HFFc6 (cell line): ENCODE measurements around the gene CROCC. TPM values are rescaled to one million over a fixed set of nuclear protein-coding genes. Genes with fewer than 3 reads are reported as not detected.

ENCODE experiments used
- DNase-seq: peaks from one replicate; pipeline ENCODE4 v3.0.0-alpha.2; 2018
- H3K27ac Mint-ChIP-seq: 2 replicates; pipeline ENCODE4 v1.8.0; 2020; ENCODE audit warnings: mild to moderate bottlenecking, mixed read lengths
- H3K27me3 Mint-ChIP-seq: 2 replicates; pipeline ENCODE4 v1.8.0; 2021; ENCODE audit warnings: mild to moderate bottlenecking, moderate library complexity, mixed read lengths; ENCODE audit not compliant: insufficient read depth
- H3K36me3 Mint-ChIP-seq: 2 replicates; pipeline ENCODE4 v1.8.0; 2021; ENCODE audit warnings: low read depth, mixed read lengths
- H3K4me1 Mint-ChIP-seq: 2 replicates; pipeline ENCODE4 v1.8.0; 2020; ENCODE audit warnings: low read depth, mixed read lengths
- H3K4me3 Mint-ChIP-seq: 2 replicates; pipeline ENCODE4 v1.8.0; 2020; ENCODE audit warnings: mild to moderate bottlenecking, moderate library complexity, mixed read lengths
- H3K9me3 Mint-ChIP-seq: 2 replicates; pipeline ENCODE4 v1.8.0; 2020; ENCODE audit warnings: mild to moderate bottlenecking, mixed read lengths
- total RNA-seq, 6 experiments: library from RNA; stranded (reverse); fragmentation: NEBNext Ultra II Directional; extraction: Animal tissue kit (Norgen Biotek cat#: 25700); gene quantifications; 2 replicates in 1 of 6; 3 replicates in 5 of 6; pipeline ENCODE4 v1.2.3, GENCODE V29; 2021
- TF ChIP-seq, protein P1 (sequence below): fragments of 200-600 bp; sonication (generic); IDR thresholded peaks from 2 replicates; pipeline ENCODE4 v1.5.0; 2021; ENCODE audit warnings: antibody characterized with exemption, mild to moderate bottlenecking

Gene CROCC
- total RNA-seq, 6 experiments from 2014 or later = 10.3 to 14.6 (median 12.5) TPM

DNA sequence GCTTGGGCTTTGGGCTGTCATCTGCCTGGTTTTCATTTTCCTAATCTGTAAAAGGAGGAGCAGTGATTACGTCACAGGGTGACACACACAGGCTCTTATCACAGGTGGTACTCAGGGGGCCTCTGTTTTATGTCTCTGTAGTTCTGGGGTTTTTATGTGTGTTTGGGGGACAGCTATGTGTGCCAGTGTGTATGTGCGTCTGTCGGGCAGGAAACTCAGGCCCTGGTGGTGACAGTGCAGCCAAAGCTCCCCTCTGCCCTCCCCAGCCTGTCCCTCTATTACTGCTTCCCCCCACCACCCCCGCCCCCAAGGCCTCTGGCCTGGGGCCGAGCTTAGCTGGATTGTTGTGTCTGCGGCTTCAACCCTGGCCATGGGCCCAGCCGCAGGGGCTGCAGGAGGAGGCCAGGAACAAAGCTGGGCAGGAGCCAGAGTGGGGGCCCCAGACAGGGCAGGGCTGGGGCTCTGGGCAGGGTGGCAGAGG is 45.4 kb downstream of the CROCC start:
- Mint-ChIP-seq H3K27ac (no peak overlapping the region), H3K36me3 (no peaks in the 10 kb centered on the region; the same call in 1 of the 2 replicates), H3K27me3 (peaks cover 4% of the 10 kb centered on the region; the same call in 1 of the 2 replicates), H3K4me3 (no peak overlapping the region), H3K9me3 (no peaks in the 10 kb centered on the region), H3K4me1 (peaks cover 13% of the 10 kb centered on the region)
- DNase-seq = no peak
- TF ChIP-seq, protein P1, sequence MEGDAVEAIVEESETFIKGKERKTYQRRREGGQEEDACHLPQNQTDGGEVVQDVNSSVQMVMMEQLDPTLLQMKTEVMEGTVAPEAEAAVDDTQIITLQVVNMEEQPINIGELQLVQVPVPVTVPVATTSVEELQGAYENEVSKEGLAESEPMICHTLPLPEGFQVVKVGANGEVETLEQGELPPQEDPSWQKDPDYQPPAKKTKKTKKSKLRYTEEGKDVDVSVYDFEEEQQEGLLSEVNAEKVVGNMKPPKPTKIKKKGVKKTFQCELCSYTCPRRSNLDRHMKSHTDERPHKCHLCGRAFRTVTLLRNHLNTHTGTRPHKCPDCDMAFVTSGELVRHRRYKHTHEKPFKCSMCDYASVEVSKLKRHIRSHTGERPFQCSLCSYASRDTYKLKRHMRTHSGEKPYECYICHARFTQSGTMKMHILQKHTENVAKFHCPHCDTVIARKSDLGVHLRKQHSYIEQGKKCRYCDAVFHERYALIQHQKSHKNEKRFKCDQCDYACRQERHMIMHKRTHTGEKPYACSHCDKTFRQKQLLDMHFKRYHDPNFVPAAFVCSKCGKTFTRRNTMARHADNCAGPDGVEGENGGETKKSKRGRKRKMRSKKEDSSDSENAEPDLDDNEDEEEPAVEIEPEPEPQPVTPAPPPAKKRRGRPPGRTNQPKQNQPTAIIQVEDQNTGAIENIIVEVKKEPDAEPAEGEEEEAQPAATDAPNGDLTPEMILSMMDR = no peak

DNA sequence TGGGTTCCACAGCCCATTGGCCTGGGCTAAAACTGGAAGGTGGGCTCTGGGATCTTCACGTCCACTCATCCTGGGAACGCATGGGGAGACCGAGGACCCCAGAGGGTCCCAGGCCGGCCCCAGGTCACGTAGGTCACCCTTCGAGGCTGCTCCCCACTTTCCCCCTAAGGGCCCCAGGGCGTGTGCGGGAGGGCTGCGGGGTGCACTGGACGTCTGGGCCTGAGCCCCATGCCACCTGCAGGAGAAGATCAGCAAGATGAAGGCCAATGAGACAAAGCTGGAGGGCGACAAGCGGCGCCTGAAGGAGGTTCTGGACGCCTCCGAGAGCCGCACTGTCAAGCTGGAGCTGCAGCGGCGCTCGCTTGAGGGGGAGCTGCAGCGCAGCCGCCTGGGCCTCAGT is 46.2 kb downstream of the CROCC start:
- Mint-ChIP-seq H3K9me3 (no peaks in the 10 kb centered on the region), H3K36me3 (no peaks in the 10 kb centered on the region; the same call in 1 of the 2 replicates), H3K4me3 (no peak overlapping the region), H3K4me1 (peaks cover 20% of the 10 kb centered on the region), H3K27ac (no peak overlapping the region), H3K27me3 (peaks cover 4% of the 10 kb centered on the region; the same call in 1 of the 2 replicates)
- TF ChIP-seq, protein P1 = no peak
- DNase-seq = no peak

DNA sequence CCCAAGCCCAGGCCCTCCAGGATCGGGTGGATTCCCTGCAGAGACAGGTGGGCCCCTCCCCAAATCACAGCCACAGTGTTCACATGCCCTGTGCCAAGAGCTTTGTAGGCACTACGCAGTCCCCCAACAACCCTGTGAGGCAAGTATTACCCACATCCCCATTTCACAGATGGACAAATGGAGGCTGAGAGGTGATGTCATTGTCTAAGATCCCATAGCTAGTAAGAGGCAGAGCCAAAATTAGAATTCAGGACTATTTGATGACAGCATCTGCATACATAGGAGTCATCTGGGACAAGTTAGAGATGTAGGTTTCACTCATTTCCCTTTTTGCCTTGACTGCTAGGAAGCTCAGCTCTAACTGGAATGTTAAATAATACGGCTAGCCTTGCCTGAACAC is 46.6 kb downstream of the CROCC start:
- peaks cover 4% of the 10 kb centered on the region; the same call in 1 of the 2 replicates for H3K27me3 Mint-ChIP-seq
- H3K27ac Mint-ChIP-seq = no peak overlapping the region
- no peaks in the 10 kb centered on the region; the same call in 1 of the 2 replicates for H3K36me3 Mint-ChIP-seq
- peaks cover 20% of the 10 kb centered on the region for H3K4me1 Mint-ChIP-seq
- TF ChIP-seq, protein P1 = no peak
- no peak overlapping the region for H3K4me3 Mint-ChIP-seq
- no peak for DNase-seq
- no peaks in the 10 kb centered on the region for H3K9me3 Mint-ChIP-seq

DNA sequence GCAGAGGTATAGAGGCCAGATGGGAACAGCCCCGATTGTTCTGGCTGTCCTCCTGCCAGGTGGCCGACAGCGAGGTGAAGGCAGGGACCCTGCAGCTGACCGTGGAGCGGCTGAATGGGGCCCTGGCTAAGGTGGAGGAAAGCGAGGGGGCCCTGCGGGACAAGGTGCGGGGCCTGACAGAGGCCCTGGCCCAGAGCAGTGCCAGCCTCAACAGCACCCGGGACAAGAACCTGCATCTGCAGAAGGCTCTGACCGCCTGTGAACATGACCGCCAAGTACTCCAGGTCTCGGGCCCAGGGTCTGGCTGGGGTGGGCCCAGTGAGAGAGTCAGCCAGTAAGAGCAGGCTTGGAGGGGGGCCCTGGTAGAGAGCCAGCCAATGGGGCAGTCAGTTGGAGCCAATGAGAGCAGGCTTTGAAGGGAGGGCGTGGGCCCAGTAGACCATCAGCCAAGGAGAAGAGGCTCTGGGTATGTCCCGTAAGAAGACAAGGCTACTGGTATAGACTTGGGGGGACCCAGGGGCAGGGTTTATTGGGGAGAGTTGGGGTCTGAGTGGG is 47.4 kb downstream of the CROCC start:
- no peaks in the 10 kb centered on the region for H3K9me3 Mint-ChIP-seq
- DNase-seq = no peak
- H3K4me3 Mint-ChIP-seq = no peak overlapping the region
- peaks cover 20% of the 10 kb centered on the region for H3K4me1 Mint-ChIP-seq
- H3K27ac Mint-ChIP-seq = no peak overlapping the region
- TF ChIP-seq, protein P1 = no peak
- peaks cover 4% of the 10 kb centered on the region; the same call in 1 of the 2 replicates for H3K27me3 Mint-ChIP-seq
- no peaks in the 10 kb centered on the region; the same call in 1 of the 2 replicates for H3K36me3 Mint-ChIP-seq

DNA sequence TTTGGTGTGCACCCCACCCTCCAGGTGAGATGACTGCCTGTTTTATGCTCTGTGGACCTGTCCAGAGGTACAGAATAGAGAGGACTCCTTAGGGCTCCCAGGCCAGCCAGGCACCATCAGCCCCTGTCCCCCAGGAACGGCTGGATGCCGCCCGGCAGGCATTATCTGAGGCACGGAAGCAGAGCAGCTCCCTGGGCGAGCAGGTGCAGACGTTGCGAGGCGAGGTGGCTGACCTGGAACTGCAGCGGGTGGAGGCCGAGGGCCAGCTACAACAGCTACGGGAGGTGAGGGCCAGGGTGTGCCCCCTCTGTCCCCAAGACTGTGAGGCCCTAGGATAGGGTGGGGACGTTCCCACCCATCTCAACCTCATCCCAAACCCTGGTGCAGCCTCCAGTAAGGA is 47.9 kb downstream of the CROCC start:
- no peak for DNase-seq
- Mint-ChIP-seq H3K9me3 (no peaks in the 10 kb centered on the region), H3K36me3 (no peaks in the 10 kb centered on the region; the same call in 1 of the 2 replicates), H3K27ac (no peak overlapping the region), H3K27me3 (peaks cover 4% of the 10 kb centered on the region; the same call in 1 of the 2 replicates), H3K4me1 (peaks cover 20% of the 10 kb centered on the region), H3K4me3 (no peak overlapping the region)
- TF ChIP-seq, protein P1 = no peak
